AG08395 (cell line): Measurements from ENCODE around the gene RIMS1.

Experiments
- DNase-seq: peaks from one replicate; pipeline ENCODE4 v3.0.0; 2012; ENCODE audit warnings: mixed read lengths, low spot score

RIMS1 gene

GRCh38 chr6:72238900-72239299, 352.6 kb downstream of the RIMS1 start:
- DNase-seq = no peak

GRCh38 chr6:72245565-72245964, 359.2 kb downstream of the RIMS1 start:
- DNase-seq = no peak

- no peak for DNase-seq
These were observed 360.6 kb downstream of the RIMS1 start for GRCh38 chr6:72246926-72247325.

GRCh38 chr6:72248621-72249020, 362.3 kb downstream of the RIMS1 start:
- DNase-seq = peak; percentile 1

- peak; percentile 1 for DNase-seq
These were observed 364.3 kb downstream of the RIMS1 start for GRCh38 chr6:72250664-72251063.

- DNase-seq = peak; percentile 1
These were observed 374.1 kb downstream of the RIMS1 start for GRCh38 chr6:72260489-72260888.

GRCh38 chr6:72261554-72261953, 375.2 kb downstream of the RIMS1 start:
- no peak for DNase-seq

- DNase-seq = no peak
These were observed 375.9 kb downstream of the RIMS1 start for GRCh38 chr6:72262254-72262653.

- DNase-seq = no peak
These were observed 381.1 kb downstream of the RIMS1 start for GRCh38 chr6:72267470-72267869.

- DNase-seq = no peak
These were observed 385.2 kb downstream of the RIMS1 start for GRCh38 chr6:72271531-72271930.

- DNase-seq = peak; percentile 2
These were observed 386.6 kb downstream of the RIMS1 start for GRCh38 chr6:72272958-72273357.

- no peak for DNase-seq
These were observed 389.5 kb downstream of the RIMS1 start for GRCh38 chr6:72275888-72276287.

- DNase-seq = no peak
These were observed 395.9 kb downstream of the RIMS1 start for GRCh38 chr6:72282201-72282600.

- no peak for DNase-seq
These were observed 397.2 kb downstream of the RIMS1 start for GRCh38 chr6:72283571-72283970.

GRCh38 chr6:72286911-72287311, 400.6 kb downstream of the RIMS1 start:
- DNase-seq = peak; percentile 30

GRCh38 chr6:72287801-72288200, 401.5 kb downstream of the RIMS1 start:
- DNase-seq = no peak

- no peak for DNase-seq
These were observed 402.2 kb downstream of the RIMS1 start for GRCh38 chr6:72288592-72288991.

GRCh38 chr6:72290620-72291019, 404.3 kb downstream of the RIMS1 start:
- DNase-seq = no peak

GRCh38 chr6:72296375-72296774, 410.0 kb downstream of the RIMS1 start:
- no peak for DNase-seq

- no peak for DNase-seq
These were observed 419.6 kb downstream of the RIMS1 start for GRCh38 chr6:72305971-72306370.

- DNase-seq = no peak
These were observed 430.5 kb downstream of the RIMS1 start for GRCh38 chr6:72316675-72317380.

- DNase-seq = peak; percentile 34
These were observed 435.4 kb downstream of the RIMS1 start for GRCh38 chr6:72321788-72322187.

- DNase-seq = no peak
These were observed 436.4 kb downstream of the RIMS1 start for GRCh38 chr6:72322771-72323170.

GRCh38 chr6:72324591-72324990, 438.2 kb downstream of the RIMS1 start:
- DNase-seq = no peak
